HCT116 (cell line): Measurements from ENCODE around the gene SMG6.

Source experiments
- CEBPB ChIP-seq: IDR thresholded peaks from 2 replicates; pipeline ENCODE4 v1.6.1; 2012; ENCODE audit warnings: low read depth
- CTCF ChIP-seq, 3 experiments: fragments of 200-600 bp in 1 of 3; sonication (generic) in 1 of 3; IDR thresholded peaks in 2 of 3; conservative IDR thresholded peaks in 1 of 3; 2 replicates each; pipeline ENCODE4 v1.5.1; 2012 to 2017; ENCODE audit warnings: low read depth in 2 of 3, low read length in 2 of 3, antibody characterized with exemption in 1 of 3, borderline replicate concordance in 1 of 3, control low read depth in 1 of 3, mild to moderate bottlenecking in 1 of 3, mixed read lengths in 1 of 3, mixed run types in 1 of 3, moderate library complexity in 1 of 3; ENCODE audit not compliant: insufficient read depth in 1 of 3
- EZH2 ChIP-seq: fragments of 200-600 bp; sonication (generic); IDR thresholded peaks from 2 replicates; pipeline ENCODE4 v1.6.1; 2017; ENCODE audit warnings: antibody characterized with exemption, mixed run types
- EZH2phosphoT487 ChIP-seq: fragments of 200-600 bp; IDR thresholded peaks from 2 replicates; pipeline ENCODE4 v1.6.1; 2018; ENCODE audit warnings: antibody characterized with exemption, borderline replicate concordance
- JUND ChIP-seq: IDR thresholded peaks from 2 replicates; pipeline ENCODE4 v1.6.1; 2012
- MAX ChIP-seq: IDR thresholded peaks from 2 replicates; pipeline ENCODE4 v1.6.1; 2012
- POLR2A ChIP-seq: IDR thresholded peaks from 2 replicates; pipeline ENCODE4 v1.7.0; 2011; ENCODE audit warnings: borderline replicate concordance; ENCODE audit not compliant: insufficient read depth, insufficient read length; ENCODE audit errors: extremely low read depth
- POLR2AphosphoS5 ChIP-seq: IDR thresholded peaks from 2 replicates; pipeline ENCODE4 v1.6.1; 2011; ENCODE audit warnings: mild to moderate bottlenecking, low read depth, low read length, moderate library complexity
- RAD21 ChIP-seq: IDR thresholded peaks from 2 replicates; pipeline ENCODE4 v1.6.1; 2012; ENCODE audit warnings: low read depth, mild to moderate bottlenecking
- SIN3A ChIP-seq: IDR thresholded peaks from 2 replicates; pipeline ENCODE4 v1.6.1; 2012; ENCODE audit warnings: low read depth
- SP1 ChIP-seq: IDR thresholded peaks from 2 replicates; pipeline ENCODE4 v1.6.1; 2012; ENCODE audit warnings: low read depth

DNA sequence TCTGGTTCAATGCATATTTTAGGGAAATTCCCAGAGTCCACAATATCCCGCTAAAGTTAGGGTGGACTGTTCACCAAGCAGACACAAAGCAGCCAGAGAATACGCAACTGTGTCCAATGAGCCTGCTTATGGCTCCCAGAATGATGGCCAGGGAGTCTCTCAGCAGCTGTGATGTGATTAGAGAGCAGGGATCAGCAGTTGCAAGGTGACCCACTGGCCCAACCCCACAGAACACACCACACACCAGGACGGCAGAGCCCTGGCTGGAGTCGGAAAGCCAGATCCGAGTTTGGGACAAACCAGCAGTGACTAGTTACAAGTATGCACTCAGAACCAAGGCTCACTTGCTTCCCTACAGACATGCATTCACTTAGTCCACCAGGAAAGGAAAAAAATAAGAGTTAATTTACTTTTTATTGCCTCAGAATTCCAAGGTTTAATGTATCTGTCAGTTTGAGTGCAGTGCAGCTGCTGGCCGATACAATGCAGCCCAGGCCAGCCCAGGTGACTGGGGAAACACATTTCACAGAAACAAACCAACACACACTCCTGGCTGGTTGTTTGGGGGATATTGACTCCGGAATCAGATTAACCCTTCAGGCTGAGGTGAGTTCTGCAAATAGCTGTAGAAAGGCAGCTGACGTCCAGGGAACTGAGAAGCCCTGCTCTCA is 127.0 kb downstream of the SMG6 start:
- TF ChIP-seq CTCF (IDR thresholded peaks at IDR 0.05 in 2 of 3, conservative IDR thresholded peaks at IDR 0.05 in 1 of 3; ENCODE audit: borderline replicate concordance in 1 of 3, insufficient read depth in 1 of 3, low read depth in 2 of 3, low read length in 2 of 3), result no peak
- no peak for TF ChIP-seq JUND
- no peak for TF ChIP-seq POLR2A
- TF ChIP-seq POLR2AphosphoS5, result no peak
- no peak for TF ChIP-seq CEBPB
- no peak for TF ChIP-seq EZH2phosphoT487
- TF ChIP-seq SP1, result no peak
- no peak for TF ChIP-seq EZH2
- TF ChIP-seq SIN3A, result no peak
- TF ChIP-seq RAD21, result no peak
- TF ChIP-seq MAX, result no peak
